Neural cell (in vitro differentiated cells): ENCODE measurements around the gene LRCOL1. TPM values are rescaled to one million over a fixed set of nuclear protein-coding genes. Genes with fewer than 3 reads are reported as not detected.

ENCODE experiments used
- H2AFZ ChIP-seq: fragments of 200-600, 300-800 bp; sonication (generic), shearing (Covaris generic); 2 replicates; pipeline ENCODE4 v1.6.0; 2014; ENCODE audit warnings: low read depth, mild to moderate bottlenecking, antibody characterized with exemption, low read length, moderate library complexity
- H3F3A ChIP-seq: fragments of 200-600 bp; shearing (Covaris generic); 2 replicates; pipeline ENCODE4 v1.6.1; 2016; ENCODE audit warnings: mild to moderate bottlenecking, moderate library complexity, mixed read lengths, antibody characterized with exemption, low read length; ENCODE audit not compliant: insufficient read depth, poor library complexity, severe bottlenecking
- H3K27ac ChIP-seq: fragments of 200-600, 300-800 bp; sonication (generic), shearing (Covaris generic); 2 replicates; pipeline ENCODE4 v1.5.1; 2014; ENCODE audit warnings: mild to moderate bottlenecking, low read length, moderate library complexity
- H3K27me3 ChIP-seq: fragments of 300-800, 200-600 bp; sonication (generic), shearing (Covaris generic); 2 replicates; pipeline ENCODE4 v1.6.0; 2014; ENCODE audit warnings: mild to moderate bottlenecking, low read depth, low read length, moderate library complexity; ENCODE audit not compliant: insufficient read depth
- H3K36me3 ChIP-seq: fragments of 300-800, 200-600 bp; sonication (generic), shearing (Covaris generic); 2 replicates; pipeline ENCODE4 v1.5.1; 2014; ENCODE audit warnings: mild to moderate bottlenecking, antibody characterized with exemption, low read length, moderate library complexity; ENCODE audit not compliant: insufficient read depth
- H3K4me2 ChIP-seq: fragments of 300-800, 200-600 bp; sonication (generic), shearing (Covaris generic); 2 replicates; pipeline ENCODE4 v1.6.0; 2014; ENCODE audit warnings: mild to moderate bottlenecking, low read length
- H3K4me3 ChIP-seq: fragments of 300-800, 200-600 bp; sonication (generic), shearing (Covaris generic); 2 replicates; pipeline ENCODE4 v1.5.1; 2014; ENCODE audit warnings: mild to moderate bottlenecking, low read length, moderate library complexity
- H3K79me2 ChIP-seq: fragments of 200-600 bp; shearing (Covaris generic); replicated peaks from 2 replicates; pipeline ENCODE4 v1.6.0; 2014; ENCODE audit warnings: mild to moderate bottlenecking, low read length, moderate library complexity; ENCODE audit not compliant: insufficient read depth
- H3K9ac ChIP-seq: fragments of 300-800, 200-600 bp; sonication (generic), shearing (Covaris generic); 2 replicates; pipeline ENCODE4 v1.6.1; 2016; ENCODE audit warnings: mild to moderate bottlenecking, low read length, mixed read lengths
- H3K9me2 ChIP-seq: fragments of 200-600 bp; shearing (Covaris generic); 2 replicates; pipeline ENCODE4 v1.6.1; 2016; ENCODE audit warnings: mild to moderate bottlenecking, low read length, mixed read lengths; ENCODE audit not compliant: insufficient read depth
- H3K9me3 ChIP-seq: fragments of 200-600, 300-800 bp; sonication (generic), shearing (Covaris generic); 2 replicates; pipeline ENCODE4 v1.6.1; 2016; ENCODE audit warnings: mild to moderate bottlenecking, mixed run types, low read length, moderate library complexity, mixed read lengths
- H4K20me1 ChIP-seq: fragments of 200-600 bp; shearing (Covaris generic); 2 replicates; pipeline ENCODE4 v1.6.1; 2016; ENCODE audit warnings: mild to moderate bottlenecking, mixed run types; ENCODE audit not compliant: insufficient read depth
- CTCF ChIP-seq: fragments of 450-650 bp; IDR thresholded peaks from 2 replicates; pipeline ENCODE4 v1.5.1; 2014; ENCODE audit warnings: antibody characterized with exemption, mild to moderate bottlenecking, moderate library complexity; ENCODE audit not compliant: poor library complexity, severe bottlenecking
- EP300 ChIP-seq: fragments of 450-650 bp; conservative IDR thresholded peaks from 2 replicates; pipeline ENCODE4 v1.6.1; 2014; ENCODE audit warnings: antibody characterized with exemption, mild to moderate bottlenecking, moderate library complexity; ENCODE audit not compliant: poor library complexity, severe bottlenecking
- EZH2 ChIP-seq: fragments of 200-600, 300-800 bp; shearing (Covaris generic), sonication (generic); IDR thresholded peaks from 2 replicates; pipeline ENCODE4 v1.6.1; 2014; ENCODE audit warnings: antibody characterized with exemption, low read length, borderline replicate concordance, mild to moderate bottlenecking; ENCODE audit not compliant: insufficient read depth, poor library complexity, severe bottlenecking
- MXI1 ChIP-seq: fragments of 450-650 bp; conservative IDR thresholded peaks from 2 replicates; pipeline ENCODE4 v1.6.1; 2014; ENCODE audit warnings: antibody characterized with exemption, mild to moderate bottlenecking; ENCODE audit not compliant: poor library complexity, severe bottlenecking
- POLR2AphosphoS5 ChIP-seq: IDR thresholded peaks from 2 replicates; pipeline ENCODE4 v1.6.1; 2012
- RAD21 ChIP-seq: fragments of 450-650 bp; conservative IDR thresholded peaks from 2 replicates; pipeline ENCODE4 v1.6.1; 2014; ENCODE audit warnings: antibody characterized with exemption, mild to moderate bottlenecking, moderate library complexity
- REST ChIP-seq: IDR thresholded peaks from 2 replicates; pipeline ENCODE4 v1.6.1; 2012; ENCODE audit warnings: borderline replicate concordance
- SMC3 ChIP-seq: fragments of 450-650 bp; conservative IDR thresholded peaks from 2 replicates; pipeline ENCODE4 v1.6.1; 2014; ENCODE audit warnings: antibody characterized with exemption, mild to moderate bottlenecking, moderate library complexity; ENCODE audit not compliant: poor library complexity
- TAF1 ChIP-seq: IDR thresholded peaks from 2 replicates; pipeline ENCODE4 v1.6.1; 2012; ENCODE audit warnings: low read depth
- polyA plus RNA-seq: library from polyadenylated mRNA; depleted of rRNA; stranded (reverse); fragments of >200 nt; gene quantifications from 2 replicates; pipeline ENCODE4 v1.2.3, GENCODE V29; 2014

The LRCOL1 gene
- polyA plus RNA-seq, 1 donor from 2014 or later: not detected

GRCh38 chr12:132635076-132635955 is 24.9 kb upstream of the LRCOL1 start:
- Histone ChIP-seq H3K9me3 (no peaks in the 10 kb centered on the region), H3K4me2 (no peak overlapping the region), H3F3A (no peaks in the 10 kb centered on the region), H3K9ac (no peak overlapping the region), H2AFZ (no peak overlapping the region), H3K9me2 (no peaks in the 10 kb centered on the region), H3K4me3 (no peak overlapping the region), H3K36me3 (no peaks in the 10 kb centered on the region), H3K27ac (no peak overlapping the region), H3K79me2 (no peaks in the 10 kb centered on the region), H3K27me3 (no peaks in the 10 kb centered on the region), H4K20me1 (no peaks in the 10 kb centered on the region)
- no peak for TF ChIP-seq SMC3
- no peak for TF ChIP-seq EZH2
- TF ChIP-seq TAF1: no peak
- TF ChIP-seq CTCF: no peak
- TF ChIP-seq REST: no peak
- TF ChIP-seq EP300: no peak
- TF ChIP-seq MXI1: no peak

GRCh38 chr12:132634411-132634990 is 24.1 kb upstream of the LRCOL1 start:
- Histone ChIP-seq H3K36me3 (no peaks in the 10 kb centered on the region), H3K27ac (no peak overlapping the region), H3K9me2 (no peaks in the 10 kb centered on the region), H3K27me3 (no peaks in the 10 kb centered on the region), H3K4me3 (no peak overlapping the region), H3K79me2 (no peaks in the 10 kb centered on the region), H3F3A (no peaks in the 10 kb centered on the region), H3K9me3 (no peaks in the 10 kb centered on the region), H3K4me2 (no peak overlapping the region), H4K20me1 (no peaks in the 10 kb centered on the region), H2AFZ (no peak overlapping the region), H3K9ac (no peak overlapping the region)
- TF ChIP-seq EP300: no peak
- TF ChIP-seq EZH2: no peak
- TF ChIP-seq SMC3: no peak
- no peak for TF ChIP-seq CTCF
- TF ChIP-seq REST: no peak
- no peak for TF ChIP-seq TAF1
- no peak for TF ChIP-seq POLR2AphosphoS5
- no peak for TF ChIP-seq RAD21
- no peak for TF ChIP-seq MXI1
